ENCODE data around the gene GRIA4. TPM values are rescaled to one million over a fixed set of nuclear protein-coding genes. Genes with fewer than 3 reads are reported as not detected.
A peak's percentile ranks its signal among the peaks of the same experiment; 100 is the strongest.

GRIA4 gene
- total and polyA plus RNA-seq, 7 donors: 0.23 to 6.6 (median 1.9) TPM

DNA sequence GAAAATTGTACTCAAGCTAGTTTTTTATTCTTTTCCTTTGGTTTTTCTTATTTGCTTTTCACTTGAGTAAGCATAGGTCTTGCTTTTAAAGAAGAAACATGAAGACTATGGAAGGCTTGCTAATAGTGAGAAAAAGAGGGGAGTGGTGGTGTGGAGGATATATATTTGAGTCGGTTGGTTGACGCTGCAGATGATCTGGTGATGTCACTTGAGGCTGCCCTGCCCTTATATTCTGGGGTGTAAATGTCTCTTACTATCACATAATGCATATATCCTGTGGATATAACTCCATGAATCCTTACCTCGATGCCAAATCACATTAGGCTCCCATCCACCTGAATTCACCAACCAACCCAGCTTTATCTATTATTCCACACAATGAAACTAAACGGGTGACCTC lies 2.9 kb downstream of the GRIA4 start:
- WGBS, 2 donors: 81 to 83% methylated on average over 4 of the region's 4 CpGs
- intact Hi-C loops (cut with DNase I): no loop called here
- DNase-seq: no peak

DNA sequence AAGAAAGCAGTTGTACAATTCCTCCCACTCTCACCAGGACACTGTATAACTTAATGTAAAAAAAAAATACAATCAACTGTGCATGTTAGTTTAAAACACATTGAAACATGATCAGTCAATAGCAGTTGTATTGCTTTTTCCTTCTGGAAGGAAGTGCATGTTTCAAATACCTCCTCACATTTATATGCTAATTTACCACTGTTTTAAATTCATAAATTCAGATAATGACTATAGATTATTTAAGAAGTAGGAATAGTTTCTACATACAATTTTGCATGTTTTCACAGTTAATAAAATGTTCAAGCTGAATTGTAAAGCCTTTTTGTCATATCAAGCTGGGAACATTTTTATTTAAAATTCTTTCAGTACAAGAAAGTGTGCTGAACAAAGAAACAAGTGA lies 3.3 kb downstream of the GRIA4 start:
- no peaks in the 10 kb centered on the region for H3K36me3 ChIP-seq
- DNase-seq: no peak
- peaks cover 0 to 20% (median 10%) of the 10 kb centered on the region in 4 donors for H3K4me1 ChIP-seq
- intact Hi-C loops (cut with DNase I): no loop called here
- TF ChIP-seq EP300 (IDR thresholded peaks at IDR 0.05) (no peak), POLR2AphosphoS5 (IDR thresholded peaks at IDR 0.05) (no peak), POLR2A (IDR thresholded peaks at IDR 0.05) (no peak)
- TF ChIP-seq, protein P1, sequence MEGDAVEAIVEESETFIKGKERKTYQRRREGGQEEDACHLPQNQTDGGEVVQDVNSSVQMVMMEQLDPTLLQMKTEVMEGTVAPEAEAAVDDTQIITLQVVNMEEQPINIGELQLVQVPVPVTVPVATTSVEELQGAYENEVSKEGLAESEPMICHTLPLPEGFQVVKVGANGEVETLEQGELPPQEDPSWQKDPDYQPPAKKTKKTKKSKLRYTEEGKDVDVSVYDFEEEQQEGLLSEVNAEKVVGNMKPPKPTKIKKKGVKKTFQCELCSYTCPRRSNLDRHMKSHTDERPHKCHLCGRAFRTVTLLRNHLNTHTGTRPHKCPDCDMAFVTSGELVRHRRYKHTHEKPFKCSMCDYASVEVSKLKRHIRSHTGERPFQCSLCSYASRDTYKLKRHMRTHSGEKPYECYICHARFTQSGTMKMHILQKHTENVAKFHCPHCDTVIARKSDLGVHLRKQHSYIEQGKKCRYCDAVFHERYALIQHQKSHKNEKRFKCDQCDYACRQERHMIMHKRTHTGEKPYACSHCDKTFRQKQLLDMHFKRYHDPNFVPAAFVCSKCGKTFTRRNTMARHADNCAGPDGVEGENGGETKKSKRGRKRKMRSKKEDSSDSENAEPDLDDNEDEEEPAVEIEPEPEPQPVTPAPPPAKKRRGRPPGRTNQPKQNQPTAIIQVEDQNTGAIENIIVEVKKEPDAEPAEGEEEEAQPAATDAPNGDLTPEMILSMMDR (IDR thresholded peaks at IDR 0.05): no peak
- H3K27ac ChIP-seq: no peak overlapping the region
- H3K9me3 ChIP-seq: no peaks in the 10 kb centered on the region
- peak overlapping the region in 2 of 4 donors; percentile 2 to 7 for H3K4me3 ChIP-seq
- H3K27me3 ChIP-seq: peaks cover 4 to 47% (median 6%) of the 10 kb centered on the region in 3 donors

More for the DNA sequence above, 2.9 kb downstream of the GRIA4 start:
- Histone ChIP-seq H3K4me1 (peaks cover 0 to 20% (median 10%) of the 10 kb centered on the region in 4 donors), H3K9me3 (no peaks in the 10 kb centered on the region), H3K27me3 (peaks cover 4 to 47% (median 6%) of the 10 kb centered on the region in 3 donors), H3K36me3 (no peaks in the 10 kb centered on the region), H3K27ac (no peak overlapping the region), H3K4me3 (peak overlapping the region in 2 of 4 donors; percentile 2 to 7)
- TF ChIP-seq POLR2AphosphoS5 (IDR thresholded peaks at IDR 0.05) (no peak), POLR2A (IDR thresholded peaks at IDR 0.05) (no peak), EP300 (IDR thresholded peaks at IDR 0.05) (no peak)
- TF ChIP-seq, protein P1 (IDR thresholded peaks at IDR 0.05): no peak

DNA sequence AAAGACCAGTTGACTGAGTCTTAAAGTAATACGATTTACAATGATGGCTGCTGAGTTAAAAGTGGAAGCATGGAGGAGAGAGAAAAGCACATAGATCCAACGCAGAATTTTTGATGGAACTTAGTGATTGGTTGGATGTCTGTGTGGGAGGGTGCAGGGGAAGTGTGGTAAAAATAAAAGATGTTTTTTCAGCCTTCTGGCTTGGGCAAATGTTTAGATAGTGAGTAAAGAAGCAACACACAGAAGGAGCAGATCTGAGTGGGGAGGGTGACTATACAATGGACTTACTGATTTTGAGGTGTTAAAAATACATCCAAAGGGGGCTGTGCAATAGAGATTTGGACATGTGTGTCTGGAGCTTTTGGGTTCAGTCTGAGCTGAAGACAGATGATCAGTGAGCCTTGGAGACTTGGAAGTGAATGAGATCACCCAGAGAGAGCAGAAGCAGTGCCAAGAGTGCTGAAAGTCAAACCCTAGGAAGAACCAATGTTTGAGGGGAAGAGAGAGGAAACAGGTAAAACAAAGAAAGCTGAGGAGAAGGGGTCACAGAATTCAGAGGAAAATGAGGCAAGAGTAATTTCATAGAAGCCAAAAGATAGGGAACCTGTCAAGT lies 8.6 kb downstream of the GRIA4 start:
- Histone ChIP-seq H3K9me3 (no peaks in the 10 kb centered on the region), H3K4me3 (no peak overlapping the region), H3K27me3 (no peaks in the 10 kb centered on the region), H3K27ac (no peak overlapping the region), H3K4me1 (no peaks in the 10 kb centered on the region), H3K36me3 (no peaks in the 10 kb centered on the region)
- 81 to 89% methylated on average over 2 of the region's 2 CpGs for WGBS, 2 donors
- intact Hi-C loops (cut with DNase I): no loop called here
- TF ChIP-seq POLR2A (IDR thresholded peaks at IDR 0.05) (no peak), EP300 (IDR thresholded peaks at IDR 0.05) (no peak), POLR2AphosphoS5 (IDR thresholded peaks at IDR 0.05) (no peak)
- no peak for DNase-seq

DNA sequence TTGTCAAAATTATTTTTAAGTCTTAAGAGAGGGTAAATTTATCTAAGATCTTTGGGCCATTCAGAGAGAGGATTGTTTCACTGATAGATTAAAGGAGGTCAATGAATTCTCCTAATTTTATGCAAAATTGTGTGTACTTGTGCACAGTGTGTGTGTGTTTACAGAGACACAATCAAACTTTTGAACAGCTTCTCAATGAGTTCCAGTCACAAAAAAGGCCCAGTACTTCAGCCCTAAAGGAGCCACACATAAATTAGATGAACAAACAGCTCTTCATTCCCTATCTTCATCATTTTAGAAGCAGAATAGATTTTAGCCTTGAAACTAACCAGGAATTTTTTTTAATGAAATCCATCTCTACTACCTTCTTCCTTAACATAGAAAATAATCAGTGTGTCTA lies 9.7 kb downstream of the GRIA4 start:
- H3K4me3 ChIP-seq: no peak overlapping the region
- H3K36me3 ChIP-seq: no peaks in the 10 kb centered on the region
- TF ChIP-seq, protein P1 (IDR thresholded peaks at IDR 0.05): no peak
- TF ChIP-seq EP300 (IDR thresholded peaks at IDR 0.05): no peak
- TF ChIP-seq POLR2AphosphoS5 (IDR thresholded peaks at IDR 0.05): no peak
- no peak for TF ChIP-seq POLR2A (IDR thresholded peaks at IDR 0.05)
- no peak overlapping the region for H3K27ac ChIP-seq
- H3K4me1 ChIP-seq: no peaks in the 10 kb centered on the region
- H3K9me3 ChIP-seq: no peaks in the 10 kb centered on the region
- no peaks in the 10 kb centered on the region for H3K27me3 ChIP-seq
- intact Hi-C loops (cut with DNase I): no loop called here
- no peak for DNase-seq

DNA sequence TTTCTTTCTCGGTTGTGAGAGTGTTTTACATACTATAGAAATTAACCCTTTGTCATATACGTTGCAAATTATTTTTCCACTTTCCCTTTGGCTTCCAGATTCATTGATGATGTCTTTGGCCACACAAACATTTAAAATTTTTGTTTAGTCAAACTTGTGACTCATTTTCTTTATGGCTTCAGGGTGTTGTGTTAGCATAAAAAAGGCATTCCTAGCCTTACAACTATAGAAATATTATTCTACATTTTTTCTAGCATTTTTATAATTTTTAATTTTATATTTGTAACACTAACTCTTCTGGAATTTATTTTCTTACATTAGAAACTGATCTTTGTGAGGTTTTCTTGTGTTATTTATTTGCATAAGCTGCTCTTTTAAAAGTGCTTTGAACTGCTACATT lies 12.1 kb downstream of the GRIA4 start:
- WGBS, 2 donors: 34 to 62% methylated on average over 2 of the region's 2 CpGs
- no peaks in the 10 kb centered on the region for H3K27me3 ChIP-seq
- no peaks in the 10 kb centered on the region for H3K36me3 ChIP-seq
- TF ChIP-seq, protein P1 (IDR thresholded peaks at IDR 0.05): no peak
- TF ChIP-seq POLR2A (IDR thresholded peaks at IDR 0.05) (no peak), EP300 (IDR thresholded peaks at IDR 0.05) (no peak), POLR2AphosphoS5 (IDR thresholded peaks at IDR 0.05) (no peak)
- H3K9me3 ChIP-seq: no peaks in the 10 kb centered on the region
- DNase-seq: no peak
- intact Hi-C loops (cut with DNase I): no loop called here
- no peak overlapping the region for H3K27ac ChIP-seq
- H3K4me1 ChIP-seq: no peaks in the 10 kb centered on the region
- no peak overlapping the region for H3K4me3 ChIP-seq

Measured in sigmoid colon (tissue), 7 donors.